HG03460 (cell line): Measurements from ENCODE around the gene CYP11A1.

ENCODE experiments used
- ATAC-seq: cut with Tn5 transposase; IDR thresholded peaks from one replicate; pipeline ENCODE4 v1.9.1; 2021; ENCODE audit not compliant: unreplicated experiment

CYP11A1 gene

DNA sequence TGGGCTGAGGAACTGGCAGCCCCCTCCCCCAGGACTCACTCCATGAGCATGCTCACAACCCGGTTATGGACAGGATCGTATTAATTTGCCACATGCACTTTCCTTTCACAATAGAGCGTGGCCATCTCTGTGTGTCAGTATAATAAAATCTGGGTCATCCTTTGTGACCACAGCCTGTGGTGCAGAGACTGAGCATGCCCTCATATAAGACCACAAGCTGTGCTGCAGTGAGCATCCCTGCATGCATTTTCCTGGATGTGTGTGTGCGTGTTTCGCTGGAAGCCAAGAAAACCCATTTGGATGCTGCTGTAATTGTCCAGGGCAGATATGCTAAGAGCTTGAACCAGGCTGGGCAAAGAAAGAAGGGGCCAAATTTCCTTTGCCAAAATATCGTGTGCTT is 39.7 kb downstream of the CYP11A1 start:
- no peak for ATAC-seq

- ATAC-seq = no peak
Observed at GRCh38 chr15:74326746-74327145, 40.7 kb downstream of the CYP11A1 start.

DNA sequence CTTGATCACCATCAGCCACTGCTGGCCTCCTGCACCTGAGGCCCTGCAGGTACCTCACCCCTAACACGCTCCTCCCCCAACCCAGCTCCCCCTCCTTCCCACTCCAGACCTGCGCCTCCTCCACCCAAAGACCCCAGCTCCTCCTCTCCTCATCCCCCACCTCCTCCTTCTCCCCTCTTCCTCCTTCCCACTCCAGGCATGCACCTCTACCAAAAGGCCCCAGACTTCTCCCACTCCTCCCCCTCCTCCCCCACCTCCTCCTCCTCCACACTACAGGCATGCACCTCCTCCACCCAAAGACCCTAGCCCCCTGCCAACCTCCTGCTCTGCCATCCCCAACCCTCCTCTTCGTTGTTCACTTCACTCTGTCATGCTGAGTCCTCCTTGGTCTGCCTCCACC is 42.7 kb downstream of the CYP11A1 start:
- no peak for ATAC-seq

DNA sequence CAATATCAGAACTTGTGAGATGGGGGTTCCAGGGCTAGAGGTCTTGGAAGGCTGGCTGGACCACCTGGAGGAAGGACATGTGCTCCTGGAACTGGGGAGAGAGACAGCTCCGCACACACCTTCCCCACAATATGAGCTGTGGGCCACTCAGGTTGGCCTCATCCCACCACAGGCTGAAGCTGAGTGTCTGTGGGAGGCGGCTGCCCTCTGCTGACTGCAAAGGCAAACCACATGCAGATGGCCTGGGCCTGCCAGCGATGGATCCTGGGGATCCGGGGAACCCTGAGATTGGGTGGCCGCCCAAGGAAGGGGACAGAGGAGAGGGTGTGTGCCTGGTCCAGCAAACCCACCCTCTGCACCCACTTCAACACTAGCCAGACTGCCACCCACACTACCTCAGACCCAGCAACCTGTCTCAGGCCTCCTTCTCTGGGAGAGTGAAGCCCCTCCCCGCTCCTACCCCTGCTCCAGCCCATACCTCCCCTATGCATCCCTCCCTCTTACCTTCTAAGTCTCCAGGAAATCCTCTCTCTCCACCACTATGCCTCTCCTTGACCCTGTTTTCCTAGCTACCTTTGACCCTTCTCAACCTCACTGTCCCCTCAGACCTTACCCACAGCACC is 44.8 kb downstream of the CYP11A1 start:
- ATAC-seq = no peak

DNA sequence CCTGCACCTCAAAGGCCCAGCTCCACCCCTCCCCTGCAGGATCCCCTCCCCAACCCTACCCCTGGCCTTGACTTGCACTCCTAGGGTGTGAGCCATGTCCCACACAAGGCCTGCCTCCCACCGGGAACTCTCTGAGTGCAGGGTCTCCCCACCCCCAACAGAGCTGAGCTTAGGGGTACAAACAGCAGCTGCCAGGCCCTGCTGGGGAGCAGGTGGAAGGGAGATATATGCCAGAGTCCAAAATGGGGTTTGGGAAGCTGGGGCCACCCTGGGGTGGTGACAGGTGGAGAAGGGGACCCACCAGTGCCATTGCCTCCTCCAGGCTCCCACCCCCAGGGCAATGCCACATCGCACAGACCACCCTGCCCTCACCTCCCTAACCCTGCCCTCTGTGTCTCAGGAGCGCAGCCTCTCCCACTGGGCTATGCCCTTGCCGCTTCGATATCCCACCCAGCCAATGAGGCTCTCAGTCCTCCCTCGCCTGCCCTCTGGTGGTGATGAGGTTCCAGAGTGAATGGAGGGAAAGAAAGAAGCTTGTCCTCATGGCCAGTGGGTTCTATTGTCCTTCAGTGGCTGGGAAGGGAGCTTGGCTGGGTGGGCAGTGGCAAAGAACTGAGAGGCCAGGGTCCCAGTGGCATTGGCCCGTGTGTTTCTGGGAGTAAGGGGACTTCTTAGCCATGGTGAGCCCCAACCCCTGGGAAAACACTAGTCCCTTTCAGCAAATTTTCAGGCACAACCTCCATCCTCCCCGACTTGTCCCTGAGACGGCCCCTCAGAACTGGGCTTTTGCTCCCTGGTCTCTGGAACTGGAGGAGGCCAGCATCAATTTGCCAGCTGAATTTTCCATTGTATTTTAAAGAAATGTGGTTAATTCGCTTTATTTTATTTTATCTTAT is 46.8 kb downstream of the CYP11A1 start:
- ATAC-seq = no peak

DNA sequence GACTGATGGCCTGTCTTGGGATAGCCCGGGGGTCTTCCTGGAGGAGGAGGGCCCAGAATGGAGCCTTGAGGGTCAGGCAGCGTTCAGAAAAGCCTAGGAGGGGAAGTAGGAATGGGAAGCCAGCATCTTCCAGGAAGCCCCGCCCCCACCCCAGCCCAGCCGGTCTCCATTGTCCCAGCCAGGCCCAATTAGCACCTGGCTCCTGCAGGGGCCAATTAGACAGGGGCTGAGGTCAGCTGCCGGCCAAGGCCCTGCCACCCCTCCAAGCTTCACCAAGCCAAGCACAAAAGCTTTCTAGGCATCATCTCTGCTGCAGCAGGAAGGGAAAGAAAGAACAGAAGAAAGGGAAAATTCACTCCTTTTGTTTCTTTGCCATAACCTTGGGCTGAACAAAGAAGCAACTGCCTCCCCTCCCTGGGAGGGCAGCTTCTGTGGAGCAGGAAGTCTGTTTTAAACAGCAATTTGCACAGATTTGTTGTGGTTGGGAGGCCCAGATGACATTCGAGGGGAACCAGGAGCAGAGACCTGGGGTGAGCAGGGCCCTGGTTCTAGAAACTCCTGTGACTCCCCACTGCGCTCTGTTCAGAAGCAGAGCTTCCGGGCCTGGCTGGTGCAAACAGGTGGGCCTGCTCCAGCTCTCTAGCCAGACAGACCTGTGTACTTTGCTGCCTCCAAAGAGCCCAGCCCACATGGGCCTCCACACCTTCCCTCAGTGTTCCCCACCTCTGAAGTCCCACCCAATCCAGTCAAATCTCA is 47.7 kb downstream of the CYP11A1 start:
- ATAC-seq = no peak

GRCh38 chr15:74319138-74319460 is 48.3 kb downstream of the CYP11A1 start:
- ATAC-seq = no peak

GRCh38 chr15:74318376-74319137 is 48.9 kb downstream of the CYP11A1 start:
- ATAC-seq = no peak

- ATAC-seq = no peak
Observed at GRCh38 chr15:74317820-74318375, 49.5 kb downstream of the CYP11A1 start.

DNA sequence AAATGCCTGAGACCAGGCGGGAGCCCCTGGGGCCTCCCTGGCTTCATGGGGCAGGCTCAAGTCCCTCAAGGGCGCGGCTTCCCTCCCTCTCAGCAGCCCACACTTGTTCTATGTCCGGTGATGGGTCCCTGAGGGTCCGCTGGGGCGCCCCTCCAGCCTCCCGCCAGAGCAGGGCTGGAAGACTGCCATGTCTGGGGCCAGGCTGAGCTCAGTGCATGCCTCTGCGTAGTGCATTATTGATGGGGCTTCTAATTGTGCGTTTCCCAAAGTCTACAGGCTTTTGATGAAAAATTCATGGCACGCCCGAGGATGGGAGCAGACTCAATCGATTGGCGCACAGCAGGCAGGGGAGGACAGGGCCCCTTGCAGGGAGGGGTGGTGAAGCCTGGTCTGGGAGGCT is 51.3 kb downstream of the CYP11A1 start:
- ATAC-seq = peak; percentile 4

- peak; percentile 61 for ATAC-seq
Observed at GRCh38 chr15:74315626-74316025, 51.8 kb downstream of the CYP11A1 start.

GRCh38 chr15:74314795-74315438 is 52.5 kb downstream of the CYP11A1 start:
- ATAC-seq = no peak

GRCh38 chr15:74313889-74314288 is 53.6 kb downstream of the CYP11A1 start:
- no peak for ATAC-seq

- no peak for ATAC-seq
Observed at GRCh38 chr15:74312445-74313007, 54.9 kb downstream of the CYP11A1 start.

- no peak for ATAC-seq
Observed at GRCh38 chr15:74311734-74312444, 55.6 kb downstream of the CYP11A1 start.

DNA sequence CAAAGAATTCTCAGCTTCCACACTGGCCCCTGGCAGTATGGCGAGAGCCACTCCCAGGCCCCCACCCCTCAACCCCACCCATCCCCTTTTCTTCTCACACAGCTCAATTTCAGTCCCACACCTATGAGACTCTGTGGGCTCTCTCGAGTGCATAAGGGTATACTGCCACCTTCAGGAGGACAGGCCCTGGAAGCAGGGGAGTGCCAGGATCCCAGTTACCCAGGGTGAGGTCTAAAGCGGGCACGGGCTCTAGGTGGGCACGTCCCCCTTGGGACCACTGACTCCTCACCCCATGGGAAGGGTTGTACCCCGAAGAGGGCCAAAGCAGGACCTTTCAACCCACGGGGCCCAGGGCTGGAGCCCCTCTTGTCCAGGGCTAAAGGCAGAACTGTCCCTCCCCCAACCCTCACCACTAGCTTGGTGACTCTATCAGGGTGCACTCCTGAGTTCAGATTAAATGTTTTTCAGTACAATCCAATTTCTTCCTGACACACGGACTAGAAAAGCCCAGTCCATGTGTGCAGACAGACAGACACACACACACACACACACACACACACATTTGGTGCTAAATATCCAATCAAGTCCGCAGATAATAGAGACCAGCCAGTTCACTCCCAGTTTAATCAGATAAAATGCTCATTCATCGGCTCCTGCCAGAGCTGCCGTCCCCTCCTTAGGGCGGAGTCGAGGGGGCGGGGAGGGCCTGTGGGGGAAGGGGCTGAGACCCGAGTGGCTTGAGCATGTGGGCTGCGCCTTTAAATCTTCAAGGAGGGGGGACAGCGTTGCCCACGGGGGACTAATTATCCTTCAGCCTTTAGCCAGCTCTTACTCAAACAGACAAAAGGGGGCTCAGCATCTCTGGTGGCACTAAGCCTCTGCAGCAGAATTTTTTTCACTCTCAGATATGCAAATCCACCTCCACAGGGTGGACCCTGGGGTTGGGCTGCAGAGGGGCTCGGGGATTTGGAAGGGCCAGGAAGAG is 59.3 kb downstream of the CYP11A1 start:
- ATAC-seq = no peak

DNA sequence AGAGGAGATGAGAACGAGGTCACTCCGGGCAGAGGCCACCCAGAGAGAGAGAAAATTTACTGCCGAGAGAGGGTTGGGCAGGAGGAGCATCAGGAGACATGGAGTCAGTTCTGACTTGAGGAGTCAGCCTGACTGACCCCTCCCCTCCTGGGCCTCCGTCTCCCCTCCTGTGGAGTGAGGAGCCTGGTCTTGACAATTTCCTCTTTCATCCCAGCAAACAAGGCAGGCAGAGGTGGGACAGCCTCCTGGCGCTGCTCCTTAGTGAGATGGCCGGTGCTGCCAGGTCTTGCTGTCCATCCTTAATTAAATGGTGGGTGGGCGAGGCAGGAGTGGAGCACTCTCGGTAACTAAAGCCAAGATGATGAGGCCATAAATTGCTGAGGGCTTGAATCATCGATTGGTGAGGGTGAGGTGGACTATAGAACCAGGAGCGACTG is 60.6 kb downstream of the CYP11A1 start:
- no peak for ATAC-seq

GRCh38 chr15:74305687-74306086 is 61.8 kb downstream of the CYP11A1 start:
- no peak for ATAC-seq
